IMR-90 (cell line): ENCODE measurements around the gene SLC16A5.

Experiments used
- CTCF ChIP-seq: conservative IDR thresholded peaks from 2 replicates; pipeline ENCODE4 v1.5.1; 2012; ENCODE audit warnings: mild to moderate bottlenecking, low read depth, low read length, improper control_type of control experiment
- POLR2A ChIP-seq: IDR thresholded peaks from 2 replicates; pipeline ENCODE4 v1.6.1; 2012; ENCODE audit warnings: mild to moderate bottlenecking, low read depth, low read length
- SMC3 ChIP-seq: fragments of 150-350 bp; IDR thresholded peaks from 2 replicates; pipeline ENCODE4 v1.6.1; 2016; ENCODE audit warnings: low read depth, mild to moderate bottlenecking, antibody characterized with exemption, low read length, moderate library complexity
- TF ChIP-seq, protein P1 (sequence below): fragments of 150-350 bp; IDR thresholded peaks from 2 replicates; pipeline ENCODE4 v1.6.1; 2017; ENCODE audit warnings: mild to moderate bottlenecking, antibody characterized with exemption, low read length, low read depth

- TF ChIP-seq CTCF: no peak
- no peak for TF ChIP-seq SMC3
- TF ChIP-seq POLR2A: no peak
- TF ChIP-seq, protein P1, sequence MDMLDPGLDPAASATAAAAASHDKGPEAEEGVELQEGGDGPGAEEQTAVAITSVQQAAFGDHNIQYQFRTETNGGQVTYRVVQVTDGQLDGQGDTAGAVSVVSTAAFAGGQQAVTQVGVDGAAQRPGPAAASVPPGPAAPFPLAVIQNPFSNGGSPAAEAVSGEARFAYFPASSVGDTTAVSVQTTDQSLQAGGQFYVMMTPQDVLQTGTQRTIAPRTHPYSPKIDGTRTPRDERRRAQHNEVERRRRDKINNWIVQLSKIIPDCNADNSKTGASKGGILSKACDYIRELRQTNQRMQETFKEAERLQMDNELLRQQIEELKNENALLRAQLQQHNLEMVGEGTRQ: no peak
These were observed 23.7 kb upstream of the SLC16A5 start for GRCh38 chr17:75064040-75064439.
